Myometrial cell (primary cell): ENCODE measurements around the gene MAP2K3. TPM values are rescaled to one million over a fixed set of nuclear protein-coding genes. Genes with fewer than 3 reads are reported as not detected.

ENCODE experiments used
- total RNA-seq: library from RNA; depleted of rRNA; stranded (reverse); fragments of >200 nt; gene quantifications from 2 replicates; pipeline ENCODE4 v1.2.3, GENCODE V29; 2015

MAP2K3 gene
- total RNA-seq: 10.8 and 12.1 TPM in 2 replicates

DNA sequence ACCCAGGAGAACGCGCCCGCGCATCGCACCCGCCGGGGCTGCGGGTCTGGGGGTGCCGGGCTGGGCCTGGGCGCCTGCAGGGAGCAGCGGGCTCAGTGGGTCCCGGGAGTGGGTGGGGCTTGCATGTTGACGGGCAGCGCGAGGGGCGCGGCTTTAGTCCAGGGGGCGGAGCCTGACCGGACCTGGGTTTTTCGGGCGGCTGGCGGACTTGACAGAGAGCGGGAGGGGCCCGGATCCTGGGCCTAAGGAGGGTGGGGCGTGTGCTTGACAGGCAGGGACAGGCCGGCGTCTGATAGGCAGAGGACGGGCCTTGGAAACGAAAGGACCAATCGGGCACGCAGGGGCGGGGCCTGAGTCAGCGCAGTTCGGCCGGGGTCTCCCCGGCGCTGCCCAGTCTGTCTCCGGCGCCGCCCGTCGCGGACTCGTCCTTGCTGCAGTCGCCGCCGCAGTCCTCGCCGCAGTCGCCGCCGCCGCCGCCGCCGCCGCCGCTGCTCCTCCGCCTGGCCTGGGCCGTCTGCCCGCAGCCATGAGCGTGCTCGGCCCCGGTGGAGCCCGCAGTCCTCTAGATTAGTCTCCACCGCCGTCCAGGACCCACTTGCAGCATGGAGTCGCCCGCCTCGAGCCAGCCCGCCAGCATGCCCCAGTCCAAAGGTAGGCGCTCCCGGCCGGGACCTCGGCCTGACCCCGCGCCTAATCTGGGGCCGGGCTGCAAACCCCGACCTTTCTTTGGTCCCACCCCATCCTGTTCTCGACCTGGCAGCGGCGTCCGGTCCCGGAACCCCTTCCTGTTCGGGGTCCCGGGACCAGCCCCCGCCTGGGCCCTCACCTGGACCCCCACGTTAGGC lies at the start of gene MAP2K3:
Gene MAP2K3 (plus strand): TSS at position 393 of the 845 bp plus-strand sequence. CDS start 210 bp downstream, at position 603.

DNA sequence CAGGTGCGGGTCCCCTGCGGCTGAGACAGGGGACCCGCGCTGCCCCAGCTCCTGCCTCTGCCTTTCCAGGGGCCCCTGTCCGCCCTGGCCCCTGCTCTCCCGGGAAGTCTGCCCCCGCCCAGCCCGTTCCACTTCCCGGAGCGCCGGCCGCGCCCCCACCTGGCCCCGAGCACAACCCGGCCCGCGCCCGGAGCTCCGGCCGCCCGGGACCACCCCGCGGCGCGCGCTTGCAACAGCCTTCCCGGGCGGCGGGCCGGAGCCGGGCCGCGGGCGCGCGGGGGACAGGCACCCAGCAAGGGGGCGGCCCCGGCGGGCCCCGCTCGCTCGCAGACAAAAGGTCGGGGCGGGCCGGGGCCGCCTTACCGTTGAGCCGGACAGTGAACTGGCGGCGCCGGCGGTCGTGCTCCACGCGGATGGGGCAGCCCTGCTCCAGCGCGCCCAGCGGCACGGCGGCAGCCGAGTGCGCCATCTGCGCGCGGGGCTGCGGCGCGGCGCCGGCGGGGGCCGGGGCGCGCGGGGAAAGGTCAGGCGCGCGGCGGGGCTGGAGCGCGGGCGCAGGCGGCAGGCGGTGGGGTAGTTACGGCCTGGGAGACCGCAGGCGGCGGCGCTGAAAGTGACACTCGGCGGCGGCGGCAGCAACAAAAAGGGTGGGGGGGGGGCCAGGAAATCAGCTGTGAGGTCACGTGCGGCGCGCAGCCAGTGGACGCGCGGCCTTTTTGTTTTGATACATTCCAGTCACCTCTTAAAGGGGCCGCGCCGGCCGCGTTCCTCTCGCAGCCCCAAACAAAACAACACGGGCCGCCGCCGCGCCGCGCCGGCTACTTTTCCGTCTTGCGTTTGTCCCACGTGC lies 31.5 kb upstream of the MAP2K3 start, which contains the start of gene NATD1:
Gene NATD1 (minus strand): TSS at position 615 of the 850 bp plus-strand sequence. CDS start 146 bp downstream, at position 469.

Other genes starting within 250 kb of the MAP2K3 start
- gene USP22, start 241.7 kb upstream of the MAP2K3 start, total RNA-seq: 149 and 181 TPM in 2 replicates
- 15.2 and 17.0 TPM in 2 replicates for gene DHRS7B, start 157.7 kb upstream of the MAP2K3 start, total RNA-seq
- gene TMEM11, start 70.5 kb upstream of the MAP2K3 start, total RNA-seq: 25.7 and 39.5 TPM in 2 replicates
- gene NATD1, start 31.3 kb upstream of the MAP2K3 start, total RNA-seq: 2.9 and 3.0 TPM in 2 replicates
- not detected in 2 replicates for gene KCNJ12, start 91.6 kb downstream of the MAP2K3 start, total RNA-seq